GM12878 (cell line): Measurements from ENCODE around the gene IL20RA. TPM values are rescaled to one million over a fixed set of nuclear protein-coding genes. Genes with fewer than 3 reads are reported as not detected.

Source experiments
- ATAC-seq: fragments of 200-7000 bp; cut with Tn5 transposase; 3 replicates; pipeline ENCODE4 v1.9.1; 2020; ENCODE audit warnings: mild to moderate bottlenecking, moderate library complexity
- BruUV-seq: library from RNA; stranded (reverse); fragments of 400-500 nt; replicated peaks from 2 replicates; lab custom pipeline; 2021; lab: Mats Ljungman, UMichigan
- CTCF ChIA-PET: fragments of 300-600 bp; sonication (Branson Sonifier 250); formaldehyde crosslinking; extraction: SDS; loops from one replicate; lab custom pipeline; 2021; ENCODE audit warnings: inconsistent platforms; lab: Yijun Ruan, JAX
- POLR2A ChIA-PET: fragments of 350-600 bp; formaldehyde crosslinking; extraction: SDS; loops from one replicate; lab custom pipeline; 2021; ENCODE audit warnings: inconsistent platforms; lab: Charles Lee
- RAD21 ChIA-PET: fragments of 300-600 bp; sonication (Branson Sonifier 250); formaldehyde crosslinking; loops from one replicate; lab custom pipeline; 2023; ENCODE audit warnings: antibody characterized with exemption; ENCODE audit not compliant: unreplicated experiment; lab: Charles Lee
- SMC1A ChIA-PET: fragments of 300-600 bp; sonication (Branson Sonifier 250); formaldehyde crosslinking; loops from one replicate; lab custom pipeline; 2023; ENCODE audit not compliant: unreplicated experiment, uncharacterized antibody; lab: Charles Lee
- DNase-seq: peaks from one replicate; pipeline ENCODE4 v3.0.0-alpha.2; 2011; ENCODE audit warnings: low read depth, low spot score
- FAIRE-seq: peaks from 3 replicates; lab custom pipeline; 2011; peaks lifted over from hg19 to GRCh38; lab: Jason Lieb, UNC
- H2AFZ ChIP-seq: 2 replicates; pipeline ENCODE4 v1.6.0; 2011; ENCODE audit warnings: low read depth, low read length, control low read depth; ENCODE audit not compliant: control insufficient read depth
- H3K27ac ChIP-seq: 2 replicates; pipeline ENCODE4 v1.5.1; 2011; ENCODE audit warnings: control low read depth; ENCODE audit not compliant: control insufficient read depth, insufficient read depth
- H3K27me3 ChIP-seq, 2 experiments: replicated peaks in 1 of 2; 2 replicates each; pipeline versions ENCODE4 v1.6.0 to v1.6.1; 2011; ENCODE audit warnings: low read length in 1 of 2; ENCODE audit not compliant: control insufficient read depth in 2 of 2, insufficient read depth in 2 of 2
- H3K36me3 ChIP-seq, 2 experiments: 2 replicates each; pipeline ENCODE4 v1.5.1; 2011; ENCODE audit warnings: low read length in 1 of 2; ENCODE audit not compliant: control insufficient read depth in 2 of 2, insufficient read depth in 2 of 2
- H3K4me1 ChIP-seq: 2 replicates; pipeline ENCODE4 v1.6.1; 2011; ENCODE audit warnings: mild to moderate bottlenecking, low read length, moderate library complexity, mixed read lengths; ENCODE audit not compliant: control insufficient read depth, insufficient read depth
- H3K4me2 ChIP-seq: 2 replicates; pipeline ENCODE4 v1.6.0; 2011; ENCODE audit warnings: control low read depth; ENCODE audit not compliant: control insufficient read depth, insufficient read depth
- H3K4me3 ChIP-seq: fragments of 200-600 bp; sonication (generic); 2 replicates; pipeline ENCODE4 v1.5.1; 2016
- H3K79me2 ChIP-seq: 2 replicates; pipeline ENCODE4 v1.6.0; 2011; ENCODE audit warnings: low read length; ENCODE audit not compliant: control insufficient read depth, insufficient read depth
- H3K9ac ChIP-seq: 2 replicates; pipeline ENCODE4 v1.8.0; 2011; ENCODE audit warnings: low read length, control low read depth, mixed read lengths; ENCODE audit not compliant: control insufficient read depth, insufficient read depth
- H3K9me3 ChIP-seq: replicated peaks from 3 replicates; pipeline ENCODE4 v1.5.1; 2011; ENCODE audit warnings: mild to moderate bottlenecking, low read length; ENCODE audit not compliant: control insufficient read depth, insufficient read depth
- H4K20me1 ChIP-seq: 2 replicates; pipeline ENCODE4 v1.6.0; 2011; ENCODE audit not compliant: control insufficient read depth, insufficient read depth
- BACH1 ChIP-seq: fragments of 450-650 bp; IDR thresholded peaks from 2 replicates; pipeline ENCODE4 v1.6.1; 2017; ENCODE audit warnings: mild to moderate bottlenecking, borderline replicate concordance
- CBX3 ChIP-seq: fragments of 200-600 bp; sonication (generic); IDR thresholded peaks from 2 replicates; pipeline ENCODE4 v1.6.1; 2016; ENCODE audit warnings: low read depth, borderline replicate concordance
- CBX5 ChIP-seq: sonication (generic); IDR thresholded peaks from 2 replicates; pipeline ENCODE4 v1.6.1; 2016; ENCODE audit warnings: low read depth, moderate library complexity, mild to moderate bottlenecking, inconsistent platforms
- E2F4 ChIP-seq: IDR thresholded peaks from 2 replicates; pipeline ENCODE4 v1.6.1; 2012; ENCODE audit warnings: low read depth, low read length, improper control_type of control experiment
- EED ChIP-seq: sonication (generic); IDR thresholded peaks from 2 replicates; pipeline ENCODE4 v1.6.1; 2016; ENCODE audit warnings: antibody characterized with exemption, low read depth
- EZH2 ChIP-seq: IDR thresholded peaks from 2 replicates; pipeline ENCODE4 v1.6.1; 2012; ENCODE audit warnings: low read depth, mild to moderate bottlenecking, control low read depth, inconsistent platforms, low read length, borderline replicate concordance; ENCODE audit not compliant: control insufficient read depth
- GATAD2B ChIP-seq: fragments of 450-650 bp; conservative IDR thresholded peaks from 2 replicates; pipeline ENCODE4 v1.6.1; 2017; ENCODE audit warnings: low read depth, mild to moderate bottlenecking, moderate library complexity
- HDAC2 ChIP-seq: fragments of 200-600 bp; sonication (generic); IDR thresholded peaks from 2 replicates; pipeline ENCODE4 v1.6.1; 2017
- IRF4 ChIP-seq: IDR thresholded peaks from 2 replicates; pipeline ENCODE4 v1.6.1; 2011; ENCODE audit warnings: low read depth, low read length
- IRF5 ChIP-seq: fragments of 450-650 bp; IDR thresholded peaks from 2 replicates; pipeline ENCODE4 v1.6.1; 2017; ENCODE audit warnings: borderline replicate concordance
- JUND ChIP-seq: IDR thresholded peaks from 2 replicates; pipeline ENCODE4 v1.6.1; 2012; ENCODE audit warnings: low read depth, mild to moderate bottlenecking, low read length, improper control_type of control experiment, moderate library complexity
- LARP7 ChIP-seq: fragments of 450-650 bp; IDR thresholded peaks from 2 replicates; pipeline ENCODE4 v1.6.1; 2017; ENCODE audit warnings: mild to moderate bottlenecking
- PKNOX1 ChIP-seq: fragments of 450-650 bp; IDR thresholded peaks from 2 replicates; pipeline ENCODE4 v1.6.1; 2016; ENCODE audit warnings: mild to moderate bottlenecking
- POLR2A ChIP-seq: IDR thresholded peaks from 2 replicates; pipeline ENCODE4 v1.6.1; 2011; ENCODE audit warnings: low read depth, mild to moderate bottlenecking, low read length
- SMC3 ChIP-seq: IDR thresholded peaks from 2 replicates; pipeline ENCODE4 v1.6.1; 2011; ENCODE audit warnings: low read length, improper control_type of control experiment, borderline replicate concordance
- TARDBP ChIP-seq: IDR thresholded peaks from 2 replicates; pipeline ENCODE4 v1.6.1; 2016; ENCODE audit warnings: borderline replicate concordance
- ZBED1 ChIP-seq: IDR thresholded peaks from 2 replicates; pipeline ENCODE4 v1.6.1; 2016; ENCODE audit warnings: borderline replicate concordance
- WGBS: methylation state at CpG from one replicate; pipeline ENCODE4 v1.1.6; 2016; ENCODE audit warnings: low lambda C conversion rate; ENCODE audit not compliant: insufficient replicate concordance, insufficient coverage; ENCODE audit errors: missing lambda C conversion rate; 5-methylcytosine and 5-hydroxymethylcytosine counted together
- in situ Hi-C: fragments of 300-500 bp; cut with MboI; formaldehyde crosslinking; loops from 9 replicates; pipeline ENCODE4 v1.14.3; 2018; ENCODE audit warnings: mixed read lengths
- intact Hi-C: fragments of 100-400 bp; cut with micrococcal nuclease; formaldehyde crosslinking; loops from one replicate; pipeline ENCODE4 v1.14.2; 2022; ENCODE audit not compliant: unreplicated experiment
- polyA plus RNA-seq, 11 experiments: library from polyadenylated mRNA; depleted of rRNA in 4 of 11; unstranded in 6 of 11; stranded (reverse) in 5 of 11; fragments of >200 nt; fragmentation: Nextera tagmentation in 4 of 11; fragmentation: Illumina TruSeq in 1 of 11; extraction: Ambion mirVana in 4 of 11; extraction: Trizol in 1 of 11; gene quantifications; 1 replicate in 1 of 11; 2 replicates in 10 of 11; pipeline versions ENCODE4 v1.2.1 to v1.2.3, GENCODE V29; 2011 to 2016; ENCODE audit warnings: inconsistent platforms in 2 of 11, missing spikeins in 2 of 11, low read depth in 1 of 11
- total RNA-seq, 4 experiments: library from RNA; depleted of rRNA in 3 of 4; stranded (reverse); fragments of >200 nt in 3 of 4; fragmentation: Illumina TruSeq in 1 of 4; extraction: Trizol in 1 of 4; gene quantifications; 2 replicates each; pipeline versions ENCODE4 v1.2.1 to v1.2.3, GENCODE V29; 2013 to 2021

The IL20RA gene
- total and polyA plus RNA-seq, 10 of the 15 experiments (the other 5 are each of a cell fraction or from before 2014, with no cell fraction given), result 0.02 to 0.16 (median 0.09) TPM; not detected in 3

- intact Hi-C loops, result no loop called here
- ATAC-seq, result no peak
- H3K36me3 ChIP-seq, result no peaks in the 10 kb centered on the region
- H3K9me3 ChIP-seq, result no peaks in the 10 kb centered on the region
- H3K9ac ChIP-seq, result no peak overlapping the region
- CTCF ChIA-PET, result interaction anchor here (1.5 to 2.3 kb wide), 2 partner anchors 12 to 18 kb away, joined by 3 to 5 read pairs; no protein-coding TSS in a partner anchor
- no peak overlapping the region for H3K4me2 ChIP-seq
- H2AFZ ChIP-seq, result no peak overlapping the region
- H3K27ac ChIP-seq, result no peak overlapping the region
- in situ Hi-C loops, result no loop called here
- DNase-seq, result no peak
- no peak overlapping the region for H3K4me3 ChIP-seq
- RAD21 ChIA-PET, result no interaction called here
- no peak for FAIRE-seq
- H3K4me1 ChIP-seq, result no peaks in the 10 kb centered on the region
- POLR2A ChIA-PET, result no interaction called here
- peaks cover 0 to 20% of the 10 kb centered on the region in 2 experiments for H3K27me3 ChIP-seq
- no peaks in the 10 kb centered on the region for H3K79me2 ChIP-seq
- TF ChIP-seq EED, result no peak
- TF ChIP-seq IRF4, result no peak
- TF ChIP-seq PKNOX1, result no peak
- no peak for TF ChIP-seq SMC3
- TF ChIP-seq ZBED1, result no peak
- no TSS peak for BruUV-seq
- SMC1A ChIA-PET, result no interaction called here
- H4K20me1 ChIP-seq, result no peaks in the 10 kb centered on the region; the same call in 1 of the 2 replicates
Observed at GRCh38 chr6:136995521-136995920, 49.2 kb downstream of the IL20RA start.

- Histone ChIP-seq H2AFZ (no peak overlapping the region), H4K20me1 (no peaks in the 10 kb centered on the region; the same call in 1 of the 2 replicates), H3K4me2 (no peak overlapping the region), H3K4me3 (no peak overlapping the region), H3K4me1 (no peaks in the 10 kb centered on the region), H3K36me3 (no peaks in the 10 kb centered on the region), H3K9me3 (no peaks in the 10 kb centered on the region), H3K27me3 (peaks cover 0 to 22% of the 10 kb centered on the region in 2 experiments), H3K79me2 (no peaks in the 10 kb centered on the region), H3K27ac (no peak overlapping the region), H3K9ac (no peak overlapping the region)
- no TSS peak for BruUV-seq
- in situ Hi-C loops (no loop called here), intact Hi-C loops (no loop called here)
- TF ChIP-seq POLR2A (no peak), JUND (no peak), EZH2 (no peak), CBX5 (no peak), LARP7 (no peak), BACH1 (no peak), TARDBP (no peak), IRF5 (no peak), CBX3 (no peak), GATAD2B (no peak), E2F4 (no peak), HDAC2 (no peak)
- no peak for ATAC-seq
- no peak for FAIRE-seq
- no peak for DNase-seq
- ChIA-PET RAD21 (no interaction called here), SMC1A (no interaction called here), POLR2A (no interaction called here), CTCF (interaction anchor here (0.6 to 2.3 kb wide), 3 partner anchors 11 to 50 kb away, joined by 3 to 5 read pairs (median 3); partner anchors contain the start of gene IL20RA)
- WGBS, result 28% methylated on average over 5 of the region's 5 CpGs
Observed at GRCh38 chr6:136994782-136995181, 50.0 kb downstream of the IL20RA start.
